ENCODE measurements around the gene CDH2.

CDH2 gene

GRCh38 chr18:28086670-28087552 is 90.0 kb downstream of the CDH2 start:
- DNase-seq (ENCODE audit: low spot score), result no peak

- no peak for DNase-seq (ENCODE audit: low spot score)
Measured at GRCh38 chr18:28081516-28081915, 95.4 kb downstream of the CDH2 start.

GRCh38 chr18:28080876-28081300 is 96.0 kb downstream of the CDH2 start:
- no peak for DNase-seq (ENCODE audit: low spot score)

GRCh38 chr18:28079883-28080282 is 97.0 kb downstream of the CDH2 start:
- DNase-seq (ENCODE audit: low spot score), result no peak

GRCh38 chr18:28078849-28079248 is 98.1 kb downstream of the CDH2 start:
- no peak for DNase-seq (ENCODE audit: low spot score)

- no peak for DNase-seq (ENCODE audit: low spot score)
Measured at GRCh38 chr18:28078298-28078697, 98.6 kb downstream of the CDH2 start.

- no peak for DNase-seq (ENCODE audit: low spot score)
Measured at GRCh38 chr18:28075501-28075900, 101.4 kb downstream of the CDH2 start.

- no peak for DNase-seq (ENCODE audit: low spot score)
Measured at GRCh38 chr18:28074076-28074475, 102.9 kb downstream of the CDH2 start.

GRCh38 chr18:28073658-28074057 is 103.3 kb downstream of the CDH2 start:
- DNase-seq (ENCODE audit: low spot score), result no peak

GRCh38 chr18:28071199-28071598 is 105.7 kb downstream of the CDH2 start:
- no peak for DNase-seq (ENCODE audit: low spot score)

- DNase-seq (ENCODE audit: low spot score), result no peak
Measured at GRCh38 chr18:28068207-28068606, 108.7 kb downstream of the CDH2 start.

GRCh38 chr18:28067346-28067745 is 109.6 kb downstream of the CDH2 start:
- no peak for DNase-seq (ENCODE audit: low spot score)

- DNase-seq (ENCODE audit: low spot score), result no peak
Measured at GRCh38 chr18:28065793-28066186, 111.1 kb downstream of the CDH2 start.

GRCh38 chr18:28065031-28065792 is 111.7 kb downstream of the CDH2 start:
- DNase-seq (ENCODE audit: low spot score), result peak; percentile 11

- no peak for DNase-seq (ENCODE audit: low spot score)
Measured at GRCh38 chr18:28063926-28064325, 113.0 kb downstream of the CDH2 start.

- no peak for DNase-seq (ENCODE audit: low spot score)
Measured at GRCh38 chr18:28063271-28063761, 113.6 kb downstream of the CDH2 start.

- no peak for DNase-seq (ENCODE audit: low spot score)
Measured at GRCh38 chr18:28062443-28062842, 114.5 kb downstream of the CDH2 start.

GRCh38 chr18:28059861-28060260 is 117.1 kb downstream of the CDH2 start:
- no peak for DNase-seq (ENCODE audit: low spot score)

- no peak for DNase-seq (ENCODE audit: low spot score)
Measured at GRCh38 chr18:28050545-28050944, 126.4 kb downstream of the CDH2 start.

- no peak for DNase-seq (ENCODE audit: low spot score)
Measured at GRCh38 chr18:28048612-28049011, 128.3 kb downstream of the CDH2 start.

GRCh38 chr18:28045880-28046279 is 131.1 kb downstream of the CDH2 start:
- no peak for DNase-seq (ENCODE audit: low spot score)

GRCh38 chr18:28045176-28045810 is 131.6 kb downstream of the CDH2 start:
- DNase-seq (ENCODE audit: low spot score), result no peak

GRCh38 chr18:28044036-28044435 is 132.9 kb downstream of the CDH2 start:
- no peak for DNase-seq (ENCODE audit: low spot score)
